Chondrocyte (in vitro differentiated cells): Measurements from ENCODE around the gene COPS8. TPM values are rescaled to one million over a fixed set of nuclear protein-coding genes. Genes with fewer than 3 reads are reported as not detected.

Experiments
- DNase-seq: peaks from one replicate; pipeline ENCODE4 v3.0.0; 2021; ENCODE audit warnings: mixed read lengths, low spot score
- H3K27ac Mint-ChIP-seq: one replicate; pipeline ENCODE4 v1.8.0; 2021; ENCODE audit warnings: mild to moderate bottlenecking, moderate library complexity, mixed read lengths; ENCODE audit not compliant: unreplicated experiment
- H3K27me3 Mint-ChIP-seq: 2 replicates; pipeline ENCODE4 v1.8.0; 2021; ENCODE audit warnings: low read depth, mixed read lengths
- H3K36me3 Mint-ChIP-seq: 2 replicates; pipeline ENCODE4 v1.8.0; 2021; ENCODE audit warnings: low read depth, mixed read lengths
- H3K4me1 Mint-ChIP-seq: 2 replicates; pipeline ENCODE4 v1.8.0; 2021; ENCODE audit warnings: low read depth, mild to moderate bottlenecking, mixed read lengths
- H3K4me3 Mint-ChIP-seq: one replicate; pipeline ENCODE4 v1.8.0; 2021; ENCODE audit warnings: mild to moderate bottlenecking, moderate library complexity, mixed read lengths; ENCODE audit not compliant: unreplicated experiment
- H3K9me3 Mint-ChIP-seq: 2 replicates; pipeline ENCODE4 v1.8.0; 2021; ENCODE audit warnings: low read depth, mixed read lengths
- CTCF ChIP-seq: fragments of 200-600 bp; sonication (generic); IDR thresholded peaks from 2 replicates; pipeline ENCODE4 v1.5.0; 2021; ENCODE audit warnings: antibody characterized with exemption, mild to moderate bottlenecking, moderate library complexity
- total RNA-seq: library from RNA; stranded (reverse); gene quantifications from 3 replicates; pipeline ENCODE4 v1.2.1, GENCODE V29; 2021

Gene COPS8
- total RNA-seq, 1 donor from 2014 or later, result 65.8 TPM

- DNase-seq, result no peak
- Mint-ChIP-seq H3K4me3 (no peak overlapping the region), H3K36me3 (peaks cover 5% of the 10 kb centered on the region), H3K4me1 (peaks cover 48% of the 10 kb centered on the region), H3K9me3 (no peaks in the 10 kb centered on the region), H3K27me3 (no peaks in the 10 kb centered on the region), H3K27ac (peak overlapping the region; percentile 87)
- TF ChIP-seq CTCF, result no peak
These were observed 5.2 kb downstream of the COPS8 start for GRCh38 chr2:237090906-237091305.

GRCh38 chr2:237091779-237092436 is 6.2 kb downstream of the COPS8 start:
- DNase-seq, result no peak
- Mint-ChIP-seq H3K4me1 (peaks cover 53% of the 10 kb centered on the region), H3K9me3 (no peaks in the 10 kb centered on the region), H3K4me3 (peak overlapping the region; percentile 1), H3K27ac (peak overlapping the region; percentile 87), H3K36me3 (peaks cover 12% of the 10 kb centered on the region), H3K27me3 (no peaks in the 10 kb centered on the region)
- no peak for TF ChIP-seq CTCF

- DNase-seq, result no peak
- no peak for TF ChIP-seq CTCF
- peaks cover 15% of the 10 kb centered on the region for H3K36me3 Mint-ChIP-seq
- H3K27ac Mint-ChIP-seq, result peak overlapping the region; percentile 87
- peaks cover 55% of the 10 kb centered on the region for H3K4me1 Mint-ChIP-seq
- H3K4me3 Mint-ChIP-seq, result peak overlapping the region; percentile 1
- H3K9me3 Mint-ChIP-seq, result no peaks in the 10 kb centered on the region
- no peaks in the 10 kb centered on the region for H3K27me3 Mint-ChIP-seq
These were observed 6.8 kb downstream of the COPS8 start for GRCh38 chr2:237092506-237092905.

- no peaks in the 10 kb centered on the region for H3K27me3 Mint-ChIP-seq
- H3K9me3 Mint-ChIP-seq, result no peaks in the 10 kb centered on the region
- H3K4me3 Mint-ChIP-seq, result no peak overlapping the region
- TF ChIP-seq CTCF, result peak; percentile 87
- DNase-seq, result no peak
- H3K4me1 Mint-ChIP-seq, result peaks cover 59% of the 10 kb centered on the region
- H3K27ac Mint-ChIP-seq, result peak overlapping the region; percentile 87
- peaks cover 15% of the 10 kb centered on the region for H3K36me3 Mint-ChIP-seq
These were observed 7.5 kb downstream of the COPS8 start for GRCh38 chr2:237092920-237093781.

GRCh38 chr2:237096201-237096600 is 10.5 kb downstream of the COPS8 start:
- no peak for DNase-seq
- H3K27me3 Mint-ChIP-seq, result no peaks in the 10 kb centered on the region
- peak overlapping the region; percentile 28 for H3K27ac Mint-ChIP-seq
- no peak for TF ChIP-seq CTCF
- H3K4me3 Mint-ChIP-seq, result no peak overlapping the region
- H3K9me3 Mint-ChIP-seq, result peaks cover 5% of the 10 kb centered on the region
- H3K4me1 Mint-ChIP-seq, result peaks cover 59% of the 10 kb centered on the region
- peaks cover 25% of the 10 kb centered on the region for H3K36me3 Mint-ChIP-seq
